ENCODE measurements around the gene OR1M1. TPM values are rescaled to one million over a fixed set of nuclear protein-coding genes. Genes with fewer than 3 reads are reported as not detected.

OR1M1 gene
- total RNA-seq, 3 donors from 2014 or later = not detected

DNA sequence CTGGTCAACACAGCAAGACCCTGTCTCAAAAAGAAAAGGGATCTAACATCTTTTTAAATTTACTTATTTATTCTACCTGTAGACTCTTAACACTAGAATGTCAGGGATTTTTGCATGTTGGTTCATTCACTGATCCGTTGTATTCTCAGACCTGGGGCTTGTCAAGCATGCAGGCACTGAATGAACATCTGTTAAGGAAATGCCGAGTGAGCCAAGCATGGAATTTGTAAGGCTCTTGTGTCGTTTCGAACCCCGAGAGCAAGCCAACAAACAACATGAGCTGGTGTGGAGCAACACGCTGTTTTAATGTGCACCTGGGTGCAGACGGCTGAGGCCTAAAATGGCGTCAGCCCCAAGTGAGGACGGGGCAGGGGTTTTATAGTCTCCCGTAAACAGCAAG lies 10.0 kb upstream of the OR1M1 start:
- DNase-seq (no peak), ATAC-seq (no peak)
- Histone ChIP-seq H3K9me3 (no peaks in the 10 kb centered on the region), H3K4me1 (ENCODE audit: low read depth) (no peaks in the 10 kb centered on the region), H3K36me3 (ENCODE audit: low read depth) (no peaks in the 10 kb centered on the region), H3K4me3 (no peak overlapping the region)
- TF ChIP-seq, protein P1, sequence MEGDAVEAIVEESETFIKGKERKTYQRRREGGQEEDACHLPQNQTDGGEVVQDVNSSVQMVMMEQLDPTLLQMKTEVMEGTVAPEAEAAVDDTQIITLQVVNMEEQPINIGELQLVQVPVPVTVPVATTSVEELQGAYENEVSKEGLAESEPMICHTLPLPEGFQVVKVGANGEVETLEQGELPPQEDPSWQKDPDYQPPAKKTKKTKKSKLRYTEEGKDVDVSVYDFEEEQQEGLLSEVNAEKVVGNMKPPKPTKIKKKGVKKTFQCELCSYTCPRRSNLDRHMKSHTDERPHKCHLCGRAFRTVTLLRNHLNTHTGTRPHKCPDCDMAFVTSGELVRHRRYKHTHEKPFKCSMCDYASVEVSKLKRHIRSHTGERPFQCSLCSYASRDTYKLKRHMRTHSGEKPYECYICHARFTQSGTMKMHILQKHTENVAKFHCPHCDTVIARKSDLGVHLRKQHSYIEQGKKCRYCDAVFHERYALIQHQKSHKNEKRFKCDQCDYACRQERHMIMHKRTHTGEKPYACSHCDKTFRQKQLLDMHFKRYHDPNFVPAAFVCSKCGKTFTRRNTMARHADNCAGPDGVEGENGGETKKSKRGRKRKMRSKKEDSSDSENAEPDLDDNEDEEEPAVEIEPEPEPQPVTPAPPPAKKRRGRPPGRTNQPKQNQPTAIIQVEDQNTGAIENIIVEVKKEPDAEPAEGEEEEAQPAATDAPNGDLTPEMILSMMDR (IDR thresholded peaks at IDR 0.05) = no peak
- intact Hi-C loops (cut with DNase I, micrococcal nuclease) = loop anchor here in 1 of 2 donors (5.0 kb wide), 1 partner anchor 420 kb away; no protein-coding TSS in a partner anchor

DNA sequence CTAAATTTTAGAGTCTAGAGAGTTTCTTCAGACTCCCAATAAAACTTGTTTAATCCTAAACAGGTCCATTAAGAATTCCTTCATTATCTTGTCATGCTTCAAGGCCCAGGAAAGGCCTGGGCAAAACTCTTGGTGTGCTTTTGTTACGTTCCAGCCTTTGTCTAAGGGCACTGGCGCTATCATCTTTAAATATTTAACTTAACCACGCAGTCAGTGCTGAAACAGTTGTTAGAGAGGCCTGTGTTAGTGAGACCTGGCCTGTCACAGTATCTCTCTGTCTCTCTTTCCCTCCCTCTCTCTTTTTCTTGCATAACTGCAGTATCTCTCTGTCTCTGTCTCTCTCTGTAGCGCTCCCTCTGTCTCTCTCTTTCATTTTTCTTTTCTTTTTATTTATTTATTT lies 8.2 kb upstream of the OR1M1 start:
- ATAC-seq (no peak), DNase-seq (no peak)
- Histone ChIP-seq H3K36me3 (ENCODE audit: low read depth) (no peaks in the 10 kb centered on the region), H3K4me1 (ENCODE audit: low read depth) (no peaks in the 10 kb centered on the region), H3K4me3 (no peak overlapping the region), H3K9me3 (no peaks in the 10 kb centered on the region)
- intact Hi-C loops (cut with DNase I, micrococcal nuclease) = loop anchor here in 1 of 2 donors (5.0 kb wide), 1 partner anchor 421 kb away; no protein-coding TSS in a partner anchor
- TF ChIP-seq, protein P1 (IDR thresholded peaks at IDR 0.05) = no peak

DNA sequence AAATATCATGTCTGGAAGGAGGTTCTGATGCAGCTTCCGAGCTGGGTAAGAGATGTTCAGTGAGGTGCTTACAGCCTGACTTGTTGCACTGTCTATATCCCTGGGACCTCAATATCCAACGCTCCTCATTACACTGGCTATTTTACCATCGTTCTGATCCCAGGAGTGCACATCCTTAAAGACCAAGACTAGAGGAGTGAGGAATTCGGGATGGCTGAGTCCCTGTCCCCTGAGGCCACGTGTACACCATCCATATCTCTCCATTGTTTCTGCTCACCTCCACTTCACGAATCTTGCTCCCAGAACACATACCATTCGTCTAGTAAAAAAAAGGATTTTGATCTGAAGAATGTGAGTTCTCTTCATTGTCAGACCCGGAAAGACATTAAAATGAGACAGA lies 20.5 kb downstream of the OR1M1 start, which contains the start of gene OR7G2:
Gene OR7G2 (minus strand): TSS at position 101 of the 400 bp plus-strand sequence. CDS start 4,232 bp downstream, outside the sequence.
- no peaks in the 10 kb centered on the region for H3K36me3 ChIP-seq (ENCODE audit: low read depth)
- no peak for DNase-seq
- TF ChIP-seq, protein P1 (IDR thresholded peaks at IDR 0.05) = no peak

DNA sequence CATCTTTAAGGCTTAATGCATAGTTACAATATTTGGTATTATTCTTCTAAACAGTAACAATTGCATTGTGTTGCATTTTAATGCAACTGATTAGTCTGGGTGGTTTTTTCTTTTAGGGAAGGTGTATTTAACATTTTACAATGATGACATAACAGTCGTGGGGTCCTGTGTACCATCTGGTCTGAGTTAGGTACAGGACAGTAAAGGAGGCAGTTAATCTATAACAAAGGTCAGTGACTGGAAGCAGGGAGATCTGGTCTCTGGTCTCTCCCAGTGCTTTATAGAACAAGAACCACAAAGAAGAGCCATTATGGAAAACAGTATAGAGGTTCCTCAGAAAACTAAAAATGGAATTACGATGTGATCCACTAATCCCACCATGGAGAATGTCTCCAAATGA lies 23.1 kb downstream of the OR1M1 start:
- ATAC-seq (no peak), DNase-seq (no peak)
- no peaks in the 10 kb centered on the region for H3K9me3 ChIP-seq
- H3K4me3 ChIP-seq = no peak overlapping the region
- TF ChIP-seq, protein P1 (IDR thresholded peaks at IDR 0.05) = no peak
- intact Hi-C loops (cut with DNase I, micrococcal nuclease) = no loop called here
- no peaks in the 10 kb centered on the region for H3K4me1 ChIP-seq (ENCODE audit: low read depth)
- H3K36me3 ChIP-seq (ENCODE audit: low read depth) = no peaks in the 10 kb centered on the region

More for the DNA sequence above, 20.5 kb downstream of the OR1M1 start, which contains the start of gene OR7G2:
- ATAC-seq = no peak
- Histone ChIP-seq H3K4me1 (ENCODE audit: low read depth) (no peaks in the 10 kb centered on the region), H3K9me3 (no peaks in the 10 kb centered on the region), H3K4me3 (no peak within 1 kb of the TSS)
- intact Hi-C loops (cut with DNase I, micrococcal nuclease) = no loop called here

DNA sequence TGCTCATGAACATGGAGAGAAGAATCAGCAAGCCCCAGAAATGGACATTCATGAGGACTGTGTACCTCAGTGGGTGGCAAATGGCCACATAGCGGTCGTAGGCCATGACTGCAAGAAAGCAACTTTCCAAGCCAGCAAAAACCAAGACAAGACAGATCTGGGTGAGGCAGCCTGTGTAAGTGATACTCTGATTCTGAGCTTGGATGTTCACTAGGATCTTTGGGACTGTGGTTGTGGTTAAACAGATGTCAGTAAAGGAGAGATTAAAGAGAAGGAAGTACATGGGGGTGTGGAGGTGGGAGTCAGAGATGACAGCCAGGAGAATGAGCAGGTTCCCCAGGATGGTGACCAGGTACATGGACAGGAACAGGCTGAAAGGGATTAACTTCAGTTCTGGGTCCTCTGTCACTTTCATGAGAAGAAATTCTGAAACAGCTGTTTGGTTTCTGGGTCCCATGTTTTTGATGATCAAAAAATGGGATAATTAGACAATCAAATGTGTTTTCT lies 28.5 kb downstream of the OR1M1 start, which contains the start of gene OR7G1:
Gene OR7G1 (minus strand): TSS at position 457 of the 507 bp plus-strand sequence. CDS start 0 bp downstream, at position 457.
- H3K4me3 ChIP-seq = no peak within 1 kb of the TSS
- DNase-seq (no peak), ATAC-seq (no peak)
- no peaks in the 10 kb centered on the region for H3K9me3 ChIP-seq
- H3K36me3 ChIP-seq (ENCODE audit: low read depth) = no peaks in the 10 kb centered on the region
- intact Hi-C loops (cut with DNase I, micrococcal nuclease) = no loop called here
- H3K4me1 ChIP-seq (ENCODE audit: low read depth) = no peaks in the 10 kb centered on the region
- TF ChIP-seq, protein P1 (IDR thresholded peaks at IDR 0.05) = no peak
